A673 (cell line): ENCODE data around the gene FCHSD2.

ENCODE experiments used
- EZH2 ChIP-seq: fragments of 200-600 bp; sonication (generic); IDR thresholded peaks from 2 replicates; pipeline ENCODE4 v1.6.1; 2017; ENCODE audit warnings: borderline replicate concordance, low read depth, mild to moderate bottlenecking, mixed read lengths, antibody characterized with exemption, low read length; ENCODE audit not compliant: poor library complexity, severe bottlenecking
- TF ChIP-seq, protein P1 (sequence below): fragments of 300-800, 200-600 bp; sonication (generic); conservative IDR thresholded peaks from 2 replicates; pipeline ENCODE4 v1.5.1; 2017; ENCODE audit warnings: low read depth, mild to moderate bottlenecking, antibody characterized with exemption, low read length, moderate library complexity, mixed read lengths

DNA sequence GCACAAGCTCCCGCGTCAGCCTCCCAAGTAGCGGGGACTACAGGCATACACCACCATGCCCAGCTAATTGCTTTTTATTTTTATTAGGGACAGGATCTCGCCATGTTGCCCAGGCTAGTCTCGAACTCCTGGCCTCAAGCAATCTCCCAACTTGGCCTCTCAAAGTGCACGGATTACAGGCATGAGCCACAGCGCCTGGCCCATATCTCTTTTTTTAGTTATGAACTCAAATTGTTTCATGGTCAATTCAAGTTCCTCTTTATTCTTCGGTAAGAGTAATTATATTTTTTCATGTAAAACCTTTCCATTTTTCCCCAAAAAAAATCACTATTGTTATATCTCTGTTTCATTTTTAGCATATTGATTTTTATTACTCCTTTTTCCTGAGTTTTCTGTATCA is 25.5 kb downstream of the FCHSD2 start:
- no peak for TF ChIP-seq EZH2
- TF ChIP-seq, protein P1, sequence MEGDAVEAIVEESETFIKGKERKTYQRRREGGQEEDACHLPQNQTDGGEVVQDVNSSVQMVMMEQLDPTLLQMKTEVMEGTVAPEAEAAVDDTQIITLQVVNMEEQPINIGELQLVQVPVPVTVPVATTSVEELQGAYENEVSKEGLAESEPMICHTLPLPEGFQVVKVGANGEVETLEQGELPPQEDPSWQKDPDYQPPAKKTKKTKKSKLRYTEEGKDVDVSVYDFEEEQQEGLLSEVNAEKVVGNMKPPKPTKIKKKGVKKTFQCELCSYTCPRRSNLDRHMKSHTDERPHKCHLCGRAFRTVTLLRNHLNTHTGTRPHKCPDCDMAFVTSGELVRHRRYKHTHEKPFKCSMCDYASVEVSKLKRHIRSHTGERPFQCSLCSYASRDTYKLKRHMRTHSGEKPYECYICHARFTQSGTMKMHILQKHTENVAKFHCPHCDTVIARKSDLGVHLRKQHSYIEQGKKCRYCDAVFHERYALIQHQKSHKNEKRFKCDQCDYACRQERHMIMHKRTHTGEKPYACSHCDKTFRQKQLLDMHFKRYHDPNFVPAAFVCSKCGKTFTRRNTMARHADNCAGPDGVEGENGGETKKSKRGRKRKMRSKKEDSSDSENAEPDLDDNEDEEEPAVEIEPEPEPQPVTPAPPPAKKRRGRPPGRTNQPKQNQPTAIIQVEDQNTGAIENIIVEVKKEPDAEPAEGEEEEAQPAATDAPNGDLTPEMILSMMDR = no peak
